Activated T-helper 17 cell treated with anti-CD3 and anti-CD28 coated beads, Interleukin-2, amount 50 U/mL, for 72 hours (primary cell): ENCODE measurements around the gene FSTL4. TPM values are rescaled to one million over a fixed set of nuclear protein-coding genes. Genes with fewer than 3 reads are reported as not detected.

Source experiments
- ATAC-seq: fragments of 150-1000 bp; cut with Tn5 transposase; replicated peaks from 2 replicates; pipeline ENCODE4 v1.10.0; 2021; ENCODE audit warnings: mild to moderate bottlenecking, moderate library complexity
- H3K27ac Mint-ChIP-seq: one replicate; pipeline ENCODE4 v1.8.0; 2022; ENCODE audit warnings: mixed read lengths
- H3K27me3 Mint-ChIP-seq: one replicate; pipeline ENCODE4 v1.8.0; 2022; ENCODE audit warnings: mixed read lengths
- H3K36me3 Mint-ChIP-seq: one replicate; pipeline ENCODE4 v1.8.0; 2022; ENCODE audit warnings: low read depth, mild to moderate bottlenecking, mixed read lengths
- H3K4me1 Mint-ChIP-seq: one replicate; pipeline ENCODE4 v1.8.0; 2022; ENCODE audit warnings: mixed read lengths
- H3K4me3 Mint-ChIP-seq: one replicate; pipeline ENCODE4 v1.8.0; 2022; ENCODE audit warnings: mild to moderate bottlenecking, mixed read lengths
- H3K9me3 Mint-ChIP-seq: one replicate; pipeline ENCODE4 v1.8.0; 2022; ENCODE audit warnings: mixed read lengths
- total RNA-seq, 2 donors: library from RNA; stranded (reverse); gene quantifications; one replicate each; pipeline ENCODE4 v1.2.3, GENCODE V29; 2022

Gene FSTL4
- total RNA-seq, 2 donors from 2014 or later, result 0.24 TPM; not detected in 1

DNA sequence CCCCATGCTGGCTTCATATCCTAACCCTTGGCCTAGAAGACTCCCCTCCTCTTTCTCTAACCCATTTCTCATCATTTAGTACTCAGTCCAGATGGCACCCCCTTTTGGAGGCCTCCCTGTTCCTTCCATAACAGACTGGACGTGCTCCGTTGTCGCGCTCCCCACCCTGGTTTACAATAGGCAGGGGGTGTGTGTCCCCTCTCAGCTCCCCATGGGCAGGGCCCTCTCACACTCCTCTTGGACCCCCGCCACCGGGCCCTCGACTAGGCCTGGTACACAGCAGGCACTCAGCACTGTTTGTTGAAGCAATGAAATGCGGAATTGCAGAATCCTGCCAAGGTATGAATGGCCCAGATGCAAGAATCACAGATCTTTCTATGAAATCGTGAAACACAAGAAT is 227.4 kb downstream of the FSTL4 start:
- Mint-ChIP-seq H3K9me3 (no peaks in the 10 kb centered on the region), H3K36me3 (no peaks in the 10 kb centered on the region), H3K27me3 (peaks cover 19% of the 10 kb centered on the region), H3K4me3 (no peak overlapping the region), H3K4me1 (no peaks in the 10 kb centered on the region), H3K27ac (no peak overlapping the region)
- no peak for ATAC-seq

DNA sequence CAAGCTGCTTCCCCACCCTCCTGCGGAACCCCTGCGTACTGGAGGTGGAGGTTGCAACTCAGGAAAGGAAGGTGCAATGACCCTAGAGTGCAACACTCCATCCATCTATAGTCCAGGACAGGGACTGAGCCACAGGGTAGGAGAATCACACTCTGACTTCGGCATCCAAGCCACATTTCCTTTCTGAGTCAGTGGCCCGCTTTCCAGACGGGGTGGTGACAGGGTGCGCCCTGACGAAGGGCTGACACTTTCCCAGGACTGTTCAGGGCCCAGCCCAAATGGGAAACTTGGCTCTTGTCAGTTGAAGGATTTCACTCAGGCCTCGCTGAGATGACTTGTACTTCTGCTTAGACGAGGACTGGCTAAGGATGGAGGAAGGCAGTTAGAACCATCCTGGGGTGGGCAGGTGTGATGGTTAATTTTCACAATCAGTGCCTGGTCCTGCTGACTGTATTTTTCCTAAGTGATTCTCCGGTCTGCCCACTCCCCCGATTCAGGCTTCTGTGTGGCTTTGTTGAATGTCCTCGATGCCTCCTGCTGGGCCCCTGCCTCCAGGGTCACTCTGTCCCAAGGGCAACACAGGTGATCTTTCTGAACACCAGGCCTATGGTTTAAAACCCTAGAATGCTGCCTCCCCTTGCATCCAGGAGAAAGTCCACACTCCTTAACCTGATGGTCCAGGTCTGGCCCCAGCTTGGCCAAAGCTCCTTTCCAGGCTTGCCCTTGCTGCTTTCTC is 228.1 kb downstream of the FSTL4 start:
- Mint-ChIP-seq H3K27ac (no peak overlapping the region), H3K9me3 (no peaks in the 10 kb centered on the region), H3K36me3 (no peaks in the 10 kb centered on the region), H3K4me3 (no peak overlapping the region), H3K27me3 (peaks cover 16% of the 10 kb centered on the region), H3K4me1 (no peaks in the 10 kb centered on the region)
- ATAC-seq, result no peak

- Mint-ChIP-seq H3K4me3 (no peak overlapping the region), H3K27ac (no peak overlapping the region), H3K9me3 (no peaks in the 10 kb centered on the region), H3K27me3 (peaks cover 14% of the 10 kb centered on the region), H3K4me1 (no peaks in the 10 kb centered on the region), H3K36me3 (no peaks in the 10 kb centered on the region)
- ATAC-seq, result no peak
These were observed 228.8 kb downstream of the FSTL4 start for GRCh38 chr5:133383580-133383939.

- Mint-ChIP-seq H3K36me3 (no peaks in the 10 kb centered on the region), H3K27ac (no peak overlapping the region), H3K4me3 (no peak overlapping the region), H3K4me1 (no peaks in the 10 kb centered on the region), H3K9me3 (peaks cover 1% of the 10 kb centered on the region), H3K27me3 (peaks cover 14% of the 10 kb centered on the region)
- no peak for ATAC-seq
These were observed 229.4 kb downstream of the FSTL4 start for GRCh38 chr5:133382661-133383579.

- H3K27me3 Mint-ChIP-seq, result peaks cover 19% of the 10 kb centered on the region
- H3K4me3 Mint-ChIP-seq, result no peak overlapping the region
- H3K9me3 Mint-ChIP-seq, result peaks cover 13% of the 10 kb centered on the region
- H3K36me3 Mint-ChIP-seq, result peaks cover 8% of the 10 kb centered on the region
- no peak overlapping the region for H3K27ac Mint-ChIP-seq
- ATAC-seq, result no peak
- no peaks in the 10 kb centered on the region for H3K4me1 Mint-ChIP-seq
These were observed 230.6 kb downstream of the FSTL4 start for GRCh38 chr5:133381571-133382365.

- Mint-ChIP-seq H3K4me3 (no peak overlapping the region), H3K27me3 (peaks cover 15% of the 10 kb centered on the region), H3K36me3 (peaks cover 8% of the 10 kb centered on the region), H3K27ac (no peak overlapping the region), H3K4me1 (no peaks in the 10 kb centered on the region), H3K9me3 (peaks cover 13% of the 10 kb centered on the region)
- ATAC-seq, result no peak
These were observed 231.3 kb downstream of the FSTL4 start for GRCh38 chr5:133381041-133381440.

- peaks cover 8% of the 10 kb centered on the region for H3K36me3 Mint-ChIP-seq
- H3K4me1 Mint-ChIP-seq, result no peaks in the 10 kb centered on the region
- H3K9me3 Mint-ChIP-seq, result peaks cover 13% of the 10 kb centered on the region
- H3K27ac Mint-ChIP-seq, result no peak overlapping the region
- H3K27me3 Mint-ChIP-seq, result peaks cover 22% of the 10 kb centered on the region
- H3K4me3 Mint-ChIP-seq, result no peak overlapping the region
- no peak for ATAC-seq
These were observed 234.6 kb downstream of the FSTL4 start for GRCh38 chr5:133377736-133378135.

GRCh38 chr5:133376986-133377385 is 235.4 kb downstream of the FSTL4 start:
- Mint-ChIP-seq H3K4me1 (no peaks in the 10 kb centered on the region), H3K9me3 (peaks cover 13% of the 10 kb centered on the region), H3K27ac (no peak overlapping the region), H3K4me3 (no peak overlapping the region), H3K36me3 (peaks cover 8% of the 10 kb centered on the region), H3K27me3 (peaks cover 19% of the 10 kb centered on the region)
- ATAC-seq, result no peak

- peaks cover 17% of the 10 kb centered on the region for H3K27me3 Mint-ChIP-seq
- H3K9me3 Mint-ChIP-seq, result peaks cover 13% of the 10 kb centered on the region
- no peaks in the 10 kb centered on the region for H3K4me1 Mint-ChIP-seq
- H3K27ac Mint-ChIP-seq, result no peak overlapping the region
- ATAC-seq, result no peak
- H3K36me3 Mint-ChIP-seq, result peaks cover 8% of the 10 kb centered on the region
- no peak overlapping the region for H3K4me3 Mint-ChIP-seq
These were observed 239.0 kb downstream of the FSTL4 start for GRCh38 chr5:133373121-133373870.

GRCh38 chr5:133372293-133372937 is 239.9 kb downstream of the FSTL4 start:
- H3K9me3 Mint-ChIP-seq, result peaks cover 6% of the 10 kb centered on the region
- H3K27me3 Mint-ChIP-seq, result peaks cover 16% of the 10 kb centered on the region
- ATAC-seq, result no peak
- H3K27ac Mint-ChIP-seq, result no peak overlapping the region
- H3K36me3 Mint-ChIP-seq, result peaks cover 4% of the 10 kb centered on the region
- H3K4me3 Mint-ChIP-seq, result no peak overlapping the region
- no peaks in the 10 kb centered on the region for H3K4me1 Mint-ChIP-seq

DNA sequence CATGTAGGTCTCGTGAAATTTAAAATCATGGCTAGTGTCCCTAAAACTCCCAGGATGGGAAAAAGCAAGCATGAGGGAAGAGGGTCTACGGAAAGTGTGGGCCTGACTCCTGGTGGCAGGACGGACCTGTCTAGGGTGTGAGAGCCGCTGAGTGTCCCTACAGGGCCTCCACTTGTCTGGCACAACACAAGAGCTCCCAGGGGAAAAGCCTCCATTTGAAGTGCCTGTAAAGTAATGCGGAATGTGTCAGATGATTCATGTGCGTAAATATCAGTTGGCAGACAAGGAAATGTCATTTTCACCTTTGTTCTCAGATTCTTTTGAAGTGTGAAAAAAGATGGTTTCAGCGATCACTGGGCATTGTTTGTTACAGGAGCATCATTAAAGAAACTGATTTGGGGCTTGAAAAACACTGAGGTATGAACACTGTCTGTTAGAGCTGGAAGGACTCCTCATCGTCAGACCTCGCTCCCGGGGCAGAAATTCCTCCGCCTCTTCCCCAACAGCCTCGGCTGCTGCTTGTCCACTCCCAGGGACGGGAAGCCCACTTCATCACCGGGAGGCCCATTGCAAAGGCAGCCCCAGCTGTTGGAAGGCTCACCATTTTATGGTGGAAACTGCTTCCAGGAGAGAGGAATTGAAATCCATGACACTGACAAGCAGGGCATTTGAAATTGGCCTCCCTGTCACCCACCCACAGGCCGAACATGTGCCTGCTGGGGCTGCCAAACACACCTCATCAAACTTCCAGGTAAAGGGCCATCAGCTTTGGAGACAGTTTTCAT is 240.8 kb downstream of the FSTL4 start:
- H3K27me3 Mint-ChIP-seq, result peaks cover 12% of the 10 kb centered on the region
- no peaks in the 10 kb centered on the region for H3K4me1 Mint-ChIP-seq
- ATAC-seq, result no peak
- H3K9me3 Mint-ChIP-seq, result no peaks in the 10 kb centered on the region
- H3K36me3 Mint-ChIP-seq, result no peaks in the 10 kb centered on the region
- no peak overlapping the region for H3K27ac Mint-ChIP-seq
- H3K4me3 Mint-ChIP-seq, result no peak overlapping the region

- no peak overlapping the region for H3K4me3 Mint-ChIP-seq
- no peaks in the 10 kb centered on the region for H3K9me3 Mint-ChIP-seq
- ATAC-seq, result no peak
- no peaks in the 10 kb centered on the region for H3K36me3 Mint-ChIP-seq
- H3K27me3 Mint-ChIP-seq, result peaks cover 12% of the 10 kb centered on the region
- H3K27ac Mint-ChIP-seq, result no peak overlapping the region
- H3K4me1 Mint-ChIP-seq, result no peaks in the 10 kb centered on the region
These were observed 241.4 kb downstream of the FSTL4 start for GRCh38 chr5:133370904-133371303.
